Choroid plexus epithelial cell (primary cell): ENCODE data around the gene FBXO47.

ENCODE experiments used
- DNase-seq: peaks from one replicate; pipeline ENCODE4 v3.0.0-alpha.2; 2010; ENCODE audit warnings: low read depth
- H3K4me3 ChIP-seq: 2 replicates; pipeline ENCODE4 v1.5.1; 2011; ENCODE audit warnings: low read depth, mild to moderate bottlenecking, control low read depth, low read length, moderate library complexity
- TF ChIP-seq, protein P1 (sequence below): conservative IDR thresholded peaks from 2 replicates; pipeline ENCODE4 v1.5.1; 2011; ENCODE audit warnings: low read depth, mild to moderate bottlenecking, control low read depth, inconsistent platforms, low read length, moderate library complexity

Gene FBXO47, protein sequence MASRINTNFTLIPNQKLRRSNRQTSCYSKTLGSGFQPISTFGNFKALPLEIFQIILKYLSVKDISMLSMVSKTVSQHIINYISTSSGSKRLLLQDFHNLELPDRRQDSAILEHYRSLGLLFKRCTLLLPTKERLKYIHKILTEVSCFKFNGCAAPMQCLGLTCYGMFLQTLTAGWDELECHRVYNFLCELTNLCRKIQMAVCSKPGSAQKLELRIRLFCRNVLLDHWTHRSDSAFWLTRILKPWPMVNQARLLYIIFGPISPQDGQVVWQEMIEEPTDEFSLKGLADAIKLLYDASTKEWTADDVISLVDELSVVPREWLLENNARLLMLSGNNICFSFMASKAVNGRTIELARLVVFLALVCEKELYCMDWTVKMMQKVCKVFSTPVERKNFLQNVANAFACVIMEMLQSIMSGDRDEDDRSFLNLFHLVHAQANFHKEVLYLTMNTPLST

DNA sequence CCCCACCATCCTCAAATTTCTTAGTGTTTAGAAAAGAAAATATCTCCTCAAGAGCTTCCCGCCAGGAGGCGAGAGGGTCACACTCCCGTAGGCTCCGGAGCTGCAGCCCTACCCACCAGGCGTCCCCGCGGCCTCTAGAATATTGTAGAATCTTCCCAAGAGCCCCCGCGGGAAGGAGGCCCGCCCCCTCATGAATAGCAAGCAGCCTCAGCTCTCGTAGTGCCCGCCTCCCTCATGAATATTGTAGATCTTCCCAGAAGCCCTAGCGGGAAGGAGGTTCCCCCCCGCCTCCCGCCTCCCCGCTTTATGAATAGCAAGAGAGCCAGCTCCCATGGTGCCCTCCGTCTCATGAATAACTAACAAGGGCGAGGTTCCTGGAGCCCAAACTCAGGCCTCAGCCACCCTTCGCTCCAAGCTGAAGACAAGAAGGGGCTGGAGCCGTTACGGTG, at the start of gene FBXO47:
TSS of gene FBXO47 (minus strand) at position 114 of the 449 bp plus-strand sequence. CDS start 4,378 bp downstream, outside the sequence.
- TF ChIP-seq, protein P1, sequence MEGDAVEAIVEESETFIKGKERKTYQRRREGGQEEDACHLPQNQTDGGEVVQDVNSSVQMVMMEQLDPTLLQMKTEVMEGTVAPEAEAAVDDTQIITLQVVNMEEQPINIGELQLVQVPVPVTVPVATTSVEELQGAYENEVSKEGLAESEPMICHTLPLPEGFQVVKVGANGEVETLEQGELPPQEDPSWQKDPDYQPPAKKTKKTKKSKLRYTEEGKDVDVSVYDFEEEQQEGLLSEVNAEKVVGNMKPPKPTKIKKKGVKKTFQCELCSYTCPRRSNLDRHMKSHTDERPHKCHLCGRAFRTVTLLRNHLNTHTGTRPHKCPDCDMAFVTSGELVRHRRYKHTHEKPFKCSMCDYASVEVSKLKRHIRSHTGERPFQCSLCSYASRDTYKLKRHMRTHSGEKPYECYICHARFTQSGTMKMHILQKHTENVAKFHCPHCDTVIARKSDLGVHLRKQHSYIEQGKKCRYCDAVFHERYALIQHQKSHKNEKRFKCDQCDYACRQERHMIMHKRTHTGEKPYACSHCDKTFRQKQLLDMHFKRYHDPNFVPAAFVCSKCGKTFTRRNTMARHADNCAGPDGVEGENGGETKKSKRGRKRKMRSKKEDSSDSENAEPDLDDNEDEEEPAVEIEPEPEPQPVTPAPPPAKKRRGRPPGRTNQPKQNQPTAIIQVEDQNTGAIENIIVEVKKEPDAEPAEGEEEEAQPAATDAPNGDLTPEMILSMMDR, result peak; percentile 34
- DNase-seq, result peak; percentile 95
- H3K4me3 ChIP-seq, result peak within 1 kb of the TSS; percentile 51

GRCh38 chr17:39016193-39017153, 49.3 kb upstream of the FBXO47 start:
- H3K4me3 ChIP-seq, result no peak overlapping the region
- DNase-seq, result peak; percentile 53
- TF ChIP-seq, protein P1, result no peak

DNA sequence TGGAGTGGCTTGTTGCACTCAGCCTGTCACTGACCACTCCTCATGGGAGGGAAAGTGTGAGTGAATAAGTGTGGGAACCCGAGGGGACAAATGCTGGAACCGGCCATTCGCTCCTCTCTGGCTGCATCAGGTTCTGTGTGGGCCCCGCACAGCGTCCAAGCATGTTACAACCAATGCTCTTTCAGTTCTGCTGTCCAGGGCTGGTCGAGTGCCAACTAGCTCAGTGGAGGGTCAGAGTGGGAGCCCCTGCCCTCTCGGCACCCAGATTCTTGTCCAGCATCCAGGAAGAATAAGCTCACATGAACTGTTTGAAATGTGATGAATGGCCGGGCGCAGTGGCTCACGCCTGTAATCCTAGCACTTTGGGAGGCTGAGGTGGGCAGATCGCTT, 48.3 kb upstream of the FBXO47 start:
- no peak for DNase-seq
- H3K4me3 ChIP-seq, result no peak overlapping the region
- TF ChIP-seq, protein P1, result no peak

GRCh38 chr17:39014795-39015545, 47.8 kb upstream of the FBXO47 start:
- TF ChIP-seq, protein P1, result no peak
- no peak for DNase-seq
- no peak overlapping the region for H3K4me3 ChIP-seq

GRCh38 chr17:39014044-39014794, 47.0 kb upstream of the FBXO47 start:
- DNase-seq, result peak; percentile 57
- TF ChIP-seq, protein P1, result no peak
- no peak overlapping the region for H3K4me3 ChIP-seq

DNA sequence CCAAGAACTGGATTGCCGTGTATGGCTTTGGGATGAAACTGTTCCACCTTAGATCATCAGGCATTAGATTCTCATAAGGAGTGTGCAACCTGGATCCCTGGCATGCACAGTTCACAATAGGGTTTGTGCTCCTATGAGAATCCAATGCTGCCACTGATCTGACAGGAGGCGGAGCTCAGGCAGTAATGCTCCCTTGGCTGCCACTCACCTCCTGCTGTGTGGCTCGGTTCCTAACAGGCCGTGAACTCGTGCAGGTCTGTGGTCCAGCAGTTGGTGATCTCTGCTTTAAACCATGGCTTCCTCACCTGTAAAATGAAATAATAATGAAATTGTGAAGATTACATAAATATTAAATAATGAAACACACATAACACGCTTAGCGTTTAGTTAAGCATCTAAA, 45.5 kb upstream of the FBXO47 start:
- TF ChIP-seq, protein P1, result no peak
- DNase-seq, result no peak
- no peak overlapping the region for H3K4me3 ChIP-seq
